Medulla oblongata (tissue), 1 donor: ENCODE data around the gene PLPPR1.
A peak's percentile ranks its signal among the peaks of the same experiment; 100 is the strongest.
"Not testable (repeated sequence)": the region's sequence is repeated elsewhere in the genome, so short reads cannot be mapped to it uniquely, and the experiment has no call there.

Experiments used
- DNase-seq: peaks from one replicate; pipeline ENCODE4 v3.0.0-alpha.2; 2015; ENCODE audit errors: extremely low spot score

Gene PLPPR1

GRCh38 chr9:101275769-101276250 is 247.3 kb downstream of the PLPPR1 start:
- DNase-seq: peak; percentile 38

GRCh38 chr9:101291043-101291442 is 262.5 kb downstream of the PLPPR1 start:
- not testable (repeated sequence) for DNase-seq

GRCh38 chr9:101299901-101300300 is 271.4 kb downstream of the PLPPR1 start:
- DNase-seq: no peak

DNA sequence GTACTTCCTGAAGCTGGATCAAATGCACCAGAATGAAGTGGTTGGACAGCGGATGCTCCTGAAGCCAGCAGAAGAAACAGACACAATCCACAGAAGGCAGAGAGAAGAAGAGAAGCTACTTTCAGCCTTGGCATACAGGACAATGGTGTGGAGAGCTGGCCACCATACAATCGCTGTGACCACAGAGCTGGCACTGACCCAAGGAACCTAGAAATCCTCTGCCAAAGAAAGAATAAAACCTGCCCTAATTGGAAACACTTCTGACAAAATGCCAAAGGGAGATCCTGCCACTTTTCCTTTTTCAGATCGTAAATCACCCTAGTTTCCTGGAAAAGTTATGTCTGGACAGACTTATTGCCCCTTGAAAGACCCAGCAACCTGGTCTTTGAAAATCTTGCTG is 278.5 kb downstream of the PLPPR1 start:
- peak; percentile 19 for DNase-seq

DNA sequence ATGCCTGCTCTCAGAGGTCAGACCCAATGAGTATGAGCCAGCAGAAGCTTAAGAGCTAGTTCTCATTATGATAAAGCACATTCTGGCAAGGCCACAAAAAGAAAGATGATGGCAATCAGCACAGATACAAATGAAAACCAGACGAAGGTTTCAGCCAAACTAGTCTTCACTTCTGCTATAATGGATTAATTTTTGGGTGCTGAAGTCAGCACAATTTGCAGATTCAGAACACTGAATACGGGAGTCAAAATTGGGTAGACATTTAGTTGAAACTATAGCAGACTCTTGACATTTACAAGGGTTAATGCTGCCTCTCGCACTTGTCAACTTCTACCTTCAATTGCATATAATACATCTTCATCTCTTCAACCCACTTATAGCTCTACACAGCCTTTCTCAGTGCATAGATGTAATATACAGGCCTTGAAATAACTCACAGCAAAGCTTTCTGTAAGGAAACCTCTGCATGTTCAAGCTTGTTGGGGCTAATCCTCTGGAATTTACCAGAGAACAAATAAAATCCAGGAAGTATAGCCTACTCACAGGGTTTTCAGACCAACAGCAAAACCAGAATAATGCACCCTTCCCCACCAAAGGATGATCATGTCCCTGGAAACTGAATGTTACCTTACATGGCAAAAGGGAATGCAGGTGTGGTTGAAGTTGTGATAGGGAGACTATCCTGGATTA is 279.1 kb downstream of the PLPPR1 start:
- DNase-seq: no peak

- DNase-seq: no peak
Measured at GRCh38 chr9:101309139-101309538, 280.6 kb downstream of the PLPPR1 start.

- no peak for DNase-seq
Measured at GRCh38 chr9:101311191-101311590, 282.7 kb downstream of the PLPPR1 start.

DNA sequence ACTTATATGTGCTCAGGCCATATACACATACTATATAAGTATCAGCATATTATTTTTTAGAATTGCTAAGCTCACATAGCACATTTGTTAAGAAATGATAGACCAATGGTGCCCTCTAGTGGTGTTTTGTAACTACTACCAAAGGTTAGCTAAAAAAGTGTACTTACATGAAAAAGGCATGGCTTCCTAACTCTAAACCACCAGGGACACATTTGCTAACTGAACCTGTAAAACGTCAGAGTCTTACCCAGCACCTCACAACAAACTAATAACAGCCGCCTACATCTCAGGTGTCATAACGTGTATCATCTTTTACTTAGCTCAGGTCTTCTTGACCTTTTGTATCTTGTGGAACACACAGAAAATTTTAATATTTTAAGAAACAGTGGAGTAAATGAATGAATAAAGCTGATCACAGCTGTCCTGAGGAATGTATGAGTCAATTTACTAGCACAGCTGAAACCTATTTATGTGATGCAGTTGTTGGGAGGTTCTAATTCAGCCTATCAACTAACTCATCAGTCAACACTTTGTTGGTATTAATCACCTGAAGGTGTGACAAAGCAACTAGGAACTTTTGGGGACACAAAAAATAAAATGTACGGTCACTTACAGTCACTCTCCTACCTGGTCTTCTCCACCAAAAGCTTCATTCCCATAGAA is 283.4 kb downstream of the PLPPR1 start:
- DNase-seq: peak; percentile 91

DNA sequence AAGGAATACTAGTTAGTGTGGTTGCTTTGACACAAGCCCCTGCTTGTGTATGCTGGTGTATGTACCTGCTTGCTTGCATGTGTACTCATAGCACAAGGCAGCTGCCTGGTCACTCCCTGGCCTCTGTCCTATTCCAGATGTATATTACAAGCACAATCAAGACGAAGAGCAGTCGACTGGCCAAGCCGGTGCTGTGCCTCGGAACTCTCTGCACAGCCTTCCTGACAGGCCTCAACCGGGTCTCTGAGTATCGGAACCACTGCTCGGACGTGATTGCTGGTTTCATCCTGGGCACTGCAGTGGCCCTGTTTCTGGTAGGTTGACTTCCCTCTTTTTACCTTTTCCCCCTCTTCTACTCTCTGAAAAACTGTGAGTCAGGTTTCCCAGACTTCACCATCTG is 284.1 kb downstream of the PLPPR1 start:
- DNase-seq: no peak

DNA sequence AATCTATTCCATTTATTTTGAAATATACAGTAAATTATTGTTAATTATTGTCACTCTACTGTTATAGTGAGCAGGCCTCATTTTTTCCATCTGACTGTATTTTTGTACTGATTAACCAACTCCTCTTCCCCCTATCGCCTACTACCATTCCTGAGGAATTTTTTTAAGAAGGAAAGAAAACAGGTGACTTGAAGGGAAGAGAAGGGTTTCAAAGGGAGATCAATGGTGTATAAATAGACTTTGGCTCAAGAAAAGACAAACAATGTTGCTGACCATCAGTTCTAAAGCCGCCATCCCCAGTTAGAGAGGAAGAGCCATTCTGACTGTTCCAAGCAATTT is 286.6 kb downstream of the PLPPR1 start:
- DNase-seq: no peak

DNA sequence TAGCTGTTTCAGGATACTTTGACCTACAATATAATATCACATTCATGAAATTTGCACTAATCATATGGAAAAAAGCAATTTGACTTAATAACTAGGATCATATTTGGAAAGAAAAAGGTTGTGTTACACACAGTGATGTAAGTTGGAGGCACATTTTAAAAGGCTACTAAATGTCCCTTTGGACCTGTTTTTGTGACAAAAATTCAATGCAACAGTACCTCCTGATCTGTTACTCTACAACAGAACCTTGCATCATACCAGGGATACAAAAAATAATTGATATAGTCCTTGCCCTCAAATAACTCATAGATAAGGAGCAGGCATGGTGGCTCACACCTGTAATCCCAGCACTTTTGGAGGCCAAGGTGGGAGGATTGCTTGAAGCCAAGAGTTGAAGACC is 289.2 kb downstream of the PLPPR1 start:
- no peak for DNase-seq

- DNase-seq: no peak
Measured at GRCh38 chr9:101323129-101323528, 294.6 kb downstream of the PLPPR1 start.

GRCh38 chr9:101324245-101324804 is 295.8 kb downstream of the PLPPR1 start:
- no peak for DNase-seq

GRCh38 chr9:101325053-101325452 is 296.5 kb downstream of the PLPPR1 start:
- DNase-seq: no peak

- DNase-seq: no peak
Measured at GRCh38 chr9:101326035-101326434, 297.5 kb downstream of the PLPPR1 start.

DNA sequence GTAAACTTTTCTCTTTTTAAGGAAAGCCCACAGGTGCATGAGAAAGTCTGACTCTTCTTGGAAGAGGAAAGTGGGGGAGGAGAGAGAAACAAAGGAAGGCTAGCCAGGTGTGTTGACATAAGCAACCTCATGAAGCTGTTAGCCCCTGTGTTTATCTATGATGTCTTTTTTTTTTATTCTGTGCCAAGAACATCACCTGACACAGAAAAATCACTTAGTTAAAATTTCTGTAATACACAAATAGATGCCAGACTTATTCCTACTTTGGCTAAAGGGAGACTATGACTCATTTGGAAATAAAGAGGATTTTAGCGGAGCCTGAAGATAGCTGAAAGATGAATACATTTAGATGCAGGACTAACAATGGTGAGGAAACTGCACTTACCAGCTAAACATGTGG is 298.0 kb downstream of the PLPPR1 start:
- DNase-seq: no peak

- not testable (repeated sequence) for DNase-seq
Measured at GRCh38 chr9:101327422-101327909, 298.9 kb downstream of the PLPPR1 start.

DNA sequence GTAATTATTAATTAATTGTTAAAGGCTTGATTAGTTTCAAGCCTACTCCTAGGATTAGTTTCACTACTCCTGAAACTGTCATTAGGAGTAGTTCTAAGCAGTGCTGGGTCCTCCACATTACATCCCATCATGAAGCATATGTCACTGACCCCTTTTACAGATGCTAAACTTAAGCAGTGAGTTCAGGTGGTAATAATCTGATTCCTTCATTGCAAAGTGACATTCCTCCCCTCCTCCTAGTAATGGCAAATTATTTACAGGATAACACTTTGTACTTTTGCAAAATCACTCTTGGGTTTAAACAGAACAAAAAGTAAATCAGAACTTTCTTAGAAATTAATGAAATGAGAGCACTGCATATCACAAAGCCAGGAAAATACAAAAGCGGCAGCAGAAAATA is 303.8 kb downstream of the PLPPR1 start:
- no peak for DNase-seq

GRCh38 chr9:101333490-101333889 is 305.0 kb downstream of the PLPPR1 start:
- no peak for DNase-seq

- no peak for DNase-seq
Measured at GRCh38 chr9:101333926-101334702, 305.6 kb downstream of the PLPPR1 start.

- DNase-seq: no peak
Measured at GRCh38 chr9:101336091-101336490, 307.6 kb downstream of the PLPPR1 start.

- no peak for DNase-seq
Measured at GRCh38 chr9:101337237-101337636, 308.7 kb downstream of the PLPPR1 start.
